ENCODE results near the gene RFLNA.

Gene RFLNA

DNA sequence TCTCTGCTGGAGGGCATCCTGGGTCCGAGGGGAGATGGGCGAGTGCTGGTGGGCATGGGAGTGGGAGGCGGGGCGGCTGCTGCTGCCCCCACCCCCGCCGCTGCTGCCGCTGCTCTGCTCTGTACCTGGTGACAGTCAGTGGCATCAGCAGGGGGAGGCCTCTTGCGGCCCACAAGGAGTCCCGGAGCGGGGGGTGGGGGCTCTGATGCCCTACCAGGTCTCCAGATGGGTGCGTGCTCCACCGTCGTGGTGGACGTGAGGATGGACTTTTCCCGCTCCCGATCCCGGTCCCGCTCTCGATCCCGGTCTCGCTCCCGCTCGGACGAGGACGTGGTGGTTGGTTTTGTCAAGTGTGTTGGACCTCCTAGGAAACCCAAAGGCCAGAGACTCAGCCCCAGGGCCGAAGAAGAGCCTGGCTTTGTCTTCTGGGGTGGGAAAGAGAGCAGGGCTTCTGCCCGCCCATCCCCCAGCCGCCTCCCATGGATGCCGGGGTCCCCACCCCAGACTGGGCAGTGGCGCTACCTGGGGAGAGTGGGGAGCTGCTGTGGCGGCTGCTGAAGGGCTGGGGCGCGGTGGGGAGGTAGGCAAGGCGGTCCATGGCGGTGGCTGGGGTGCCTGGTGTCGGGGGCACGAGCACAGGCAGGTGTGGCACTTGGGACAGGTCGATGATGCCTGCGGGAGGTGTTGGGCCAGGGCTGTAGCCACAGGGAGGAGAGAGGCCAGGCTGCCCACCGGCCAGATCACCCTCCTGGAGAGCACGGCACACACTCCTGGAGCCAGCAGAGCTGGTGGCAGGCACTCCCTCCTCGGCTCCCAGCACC, 45.4 kb downstream of the RFLNA start:
- DNase-seq = no peak

DNA sequence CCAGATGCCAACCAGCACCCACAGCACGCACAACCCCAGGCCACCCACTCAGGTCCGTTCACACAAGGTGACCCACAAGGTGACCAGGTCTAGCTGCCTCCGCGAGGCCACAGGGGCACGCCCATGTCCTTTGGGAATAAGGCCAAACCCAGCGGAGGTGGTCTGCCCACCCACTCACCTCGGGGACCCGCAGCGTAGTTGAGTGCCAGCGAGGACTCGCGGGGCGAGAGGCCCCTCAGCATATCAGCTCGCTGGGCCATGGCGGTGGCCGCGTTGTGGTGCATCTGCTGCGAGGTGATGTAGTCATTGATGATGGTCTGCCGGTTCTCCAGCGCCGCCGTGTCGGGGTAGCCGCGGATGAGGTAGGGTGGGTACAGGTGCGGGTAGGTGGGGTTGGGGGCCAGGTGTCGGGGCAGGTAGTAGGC, 46.8 kb downstream of the RFLNA start:
- DNase-seq = no peak

DNA sequence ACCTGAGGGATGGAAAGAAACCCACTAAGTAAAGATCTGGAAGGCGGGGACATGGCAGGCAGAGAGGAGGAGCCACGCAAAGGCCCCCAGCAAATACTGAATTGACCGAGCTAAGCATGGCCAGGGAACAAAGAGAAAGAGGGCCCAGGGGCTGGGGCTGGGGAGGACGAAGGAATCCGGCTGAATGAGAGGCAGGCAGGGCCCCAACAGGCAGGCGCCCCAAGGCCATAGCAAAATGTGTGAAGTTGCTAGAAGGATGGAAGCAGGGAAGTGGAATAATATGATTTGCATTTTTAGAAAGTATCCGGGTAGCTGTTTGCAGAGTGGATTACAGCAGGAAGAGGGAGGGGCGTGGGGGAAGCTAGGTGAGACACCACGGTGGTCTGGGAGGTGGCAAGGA, 49.1 kb downstream of the RFLNA start:
- no peak for DNase-seq

DNA sequence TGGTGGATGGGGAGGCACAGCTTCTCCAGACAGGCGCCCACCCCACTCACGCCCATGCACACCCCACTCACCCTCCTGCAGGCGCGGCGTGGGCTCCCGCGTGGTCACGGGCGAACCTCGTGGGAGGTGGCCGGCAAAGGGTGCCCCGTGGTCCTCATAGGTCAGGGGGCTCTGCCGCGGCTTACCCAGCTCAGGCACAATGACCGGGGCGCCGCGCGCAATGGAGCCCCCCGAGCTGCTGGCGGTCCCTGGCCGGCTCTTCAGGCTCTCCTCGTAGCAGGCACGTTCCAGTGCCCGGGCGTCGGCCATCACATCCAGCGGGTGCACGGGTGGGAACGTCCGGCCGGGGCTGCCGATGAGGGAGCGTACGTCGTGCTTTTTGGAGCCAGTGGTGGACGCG, 49.6 kb downstream of the RFLNA start:
- DNase-seq = no peak

DNA sequence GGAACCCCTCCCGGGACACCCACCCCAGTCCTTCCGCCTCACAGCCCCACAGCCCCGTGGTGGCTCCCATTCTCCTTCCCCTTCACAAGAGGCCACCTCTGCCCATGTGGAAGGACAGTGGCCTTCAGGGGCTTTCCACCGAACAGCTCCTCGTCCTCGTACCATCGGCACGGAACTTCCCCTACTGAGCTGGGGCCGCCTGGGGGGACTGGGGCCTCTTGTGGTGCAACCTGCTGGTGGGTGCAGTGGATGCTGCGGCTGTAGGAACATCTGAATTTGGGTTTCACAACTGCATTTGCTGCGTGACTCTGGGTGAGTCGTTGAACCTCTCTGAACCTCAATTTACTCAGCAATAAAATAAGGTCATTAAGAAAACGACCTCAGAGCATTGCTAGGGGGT, 50.9 kb downstream of the RFLNA start:
- no peak for DNase-seq

DNA sequence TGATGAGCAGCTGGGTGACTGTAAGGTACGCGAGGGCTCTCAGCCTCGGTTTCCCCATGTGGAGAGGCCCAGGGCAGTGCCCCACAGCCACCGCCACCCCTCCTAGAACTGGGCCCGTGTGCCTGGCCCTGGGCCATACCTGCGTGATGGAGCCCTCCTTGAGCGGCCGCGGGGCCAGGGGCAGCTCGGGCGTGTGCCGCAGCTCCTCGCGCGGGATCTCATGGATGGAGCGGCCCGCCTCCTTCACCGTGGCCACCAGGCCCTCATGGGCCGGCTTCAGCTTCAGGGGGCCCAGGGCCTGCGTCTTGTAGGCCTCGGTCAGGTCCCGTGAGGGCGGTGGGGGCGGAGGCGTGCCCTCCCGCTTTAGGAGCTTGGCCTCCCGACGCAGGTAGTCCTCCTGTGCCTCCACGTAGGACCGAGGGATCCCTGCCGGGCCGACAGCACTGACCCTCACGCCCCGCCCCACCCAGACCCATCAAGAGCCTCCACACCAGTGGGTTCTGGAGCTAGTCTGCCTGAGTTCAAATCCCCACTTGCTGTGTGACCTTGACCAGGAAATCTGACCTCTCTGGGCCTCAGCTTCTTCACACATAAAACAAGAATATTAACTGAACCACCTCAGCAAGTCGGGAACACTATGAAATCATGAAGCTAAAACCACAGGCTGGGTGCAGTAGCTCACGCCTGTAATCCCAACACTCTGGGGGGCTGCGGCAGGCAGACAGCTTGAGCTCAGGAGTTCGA, 51.7 kb downstream of the RFLNA start:
- DNase-seq = no peak

DNA sequence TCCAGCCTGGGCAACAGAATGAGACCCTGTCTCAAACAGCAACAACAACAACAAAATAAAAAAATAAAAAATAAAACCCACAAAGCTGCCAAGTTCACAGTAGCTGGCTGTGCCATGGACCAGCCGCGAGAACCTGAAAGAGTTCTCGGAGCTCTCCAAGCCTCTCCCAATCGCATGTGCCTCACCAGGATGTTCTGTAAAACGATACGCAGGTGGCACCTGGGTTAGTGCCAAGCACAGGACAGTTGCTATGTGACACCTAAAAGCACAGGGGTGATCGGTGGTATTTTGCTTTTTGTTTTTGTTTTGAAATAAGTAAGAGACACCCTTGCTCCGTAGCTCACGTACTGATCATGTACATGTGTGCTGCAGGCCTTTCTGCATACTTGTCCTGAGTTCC, 52.4 kb downstream of the RFLNA start:
- no peak for DNase-seq

DNA sequence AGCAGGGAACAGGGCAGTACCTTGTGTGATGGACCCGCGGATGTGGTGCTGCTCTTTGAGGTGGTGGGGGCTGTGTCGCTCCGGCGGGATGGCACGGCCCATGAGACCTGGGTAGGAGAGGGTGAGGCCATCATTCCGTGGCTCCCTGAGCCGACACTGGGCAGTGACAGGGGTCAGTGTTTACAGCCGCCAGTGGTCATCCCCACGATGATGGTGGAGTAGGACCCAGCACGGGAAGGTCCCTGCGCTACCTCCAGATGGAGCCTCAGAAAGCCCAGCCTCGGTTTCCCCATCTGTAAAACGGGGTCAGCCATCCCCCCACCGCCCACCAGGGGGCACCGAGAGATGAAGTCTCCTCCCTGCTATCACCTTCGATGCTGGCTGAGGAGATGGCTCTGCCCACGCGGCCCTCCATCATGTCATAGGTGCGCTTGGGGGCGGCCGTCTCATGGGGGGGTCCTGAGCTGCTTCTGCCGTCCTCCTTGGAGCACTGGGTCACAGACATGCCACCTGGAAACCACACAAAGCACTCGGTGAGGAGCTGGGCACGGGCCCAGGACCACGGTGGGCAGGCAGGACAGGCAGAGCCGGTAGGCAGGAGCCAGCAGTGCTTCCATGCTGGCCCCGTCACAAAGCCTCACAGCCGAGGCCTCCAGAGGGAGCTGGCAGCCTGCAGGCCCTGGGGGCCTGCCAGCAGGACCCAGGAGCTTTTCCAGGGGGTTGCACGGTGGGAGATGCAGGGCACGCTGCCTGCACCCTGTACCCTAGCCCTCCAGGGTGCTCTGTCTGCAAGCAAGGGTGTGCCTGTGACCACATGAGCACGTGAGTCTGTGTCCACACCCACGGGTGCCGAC, 53.1 kb downstream of the RFLNA start:
- DNase-seq = peak in 1 of 2 donors; percentile 12

DNA sequence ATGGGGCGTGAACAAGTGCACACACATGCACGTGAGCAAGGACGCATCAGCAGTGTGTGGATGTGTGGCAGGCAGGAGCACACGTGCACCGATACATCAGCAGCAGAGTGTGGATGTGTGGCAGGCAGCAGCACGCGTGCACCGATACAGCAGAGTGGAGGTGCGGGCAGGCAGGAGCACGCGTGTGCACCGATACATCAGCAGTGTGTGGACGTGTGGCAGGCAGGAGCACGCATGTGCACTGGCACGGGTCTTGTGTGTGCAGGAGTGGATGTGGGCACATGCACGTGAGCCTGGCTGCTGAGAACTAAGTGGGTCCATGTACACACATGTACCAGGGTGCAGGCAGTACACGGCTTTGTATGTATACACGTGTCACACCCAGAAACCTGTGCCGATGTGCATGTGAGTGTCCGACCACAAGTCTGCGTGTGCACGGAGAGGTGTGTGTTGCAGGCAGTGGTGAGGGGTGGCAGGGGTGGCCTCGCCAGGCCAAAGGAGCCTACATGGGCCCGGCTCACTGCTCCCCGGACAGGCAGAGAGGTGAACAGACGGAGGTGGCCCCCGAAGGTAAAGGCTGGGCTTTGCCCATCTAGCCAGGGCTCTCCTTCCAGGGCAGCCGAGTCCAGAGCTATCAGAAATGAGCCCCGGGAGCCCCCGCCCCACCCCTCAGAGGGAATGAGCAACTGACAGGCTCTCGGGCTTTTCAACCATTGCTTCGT, 53.9 kb downstream of the RFLNA start:
- no peak for DNase-seq

DNA sequence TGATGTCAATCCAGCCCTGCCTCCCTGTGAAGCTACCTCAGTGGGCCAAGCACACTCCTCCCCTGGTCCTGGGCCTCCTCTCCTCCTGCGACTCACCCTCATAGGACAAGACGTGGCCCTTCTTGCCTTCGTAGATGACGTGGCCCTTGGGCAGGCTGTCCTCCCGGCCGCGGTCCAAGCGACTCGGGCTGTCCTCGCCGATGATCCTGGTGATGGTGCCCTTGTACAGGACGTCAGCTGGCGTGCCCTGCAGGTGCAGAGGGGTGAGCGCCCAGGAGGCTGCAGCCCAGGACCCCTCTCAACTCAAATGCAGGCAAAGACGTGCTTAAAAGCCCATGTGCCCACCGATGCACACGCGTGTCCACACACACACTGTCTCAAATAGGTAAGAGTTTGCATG, 55.6 kb downstream of the RFLNA start:
- no peak for DNase-seq

DNA sequence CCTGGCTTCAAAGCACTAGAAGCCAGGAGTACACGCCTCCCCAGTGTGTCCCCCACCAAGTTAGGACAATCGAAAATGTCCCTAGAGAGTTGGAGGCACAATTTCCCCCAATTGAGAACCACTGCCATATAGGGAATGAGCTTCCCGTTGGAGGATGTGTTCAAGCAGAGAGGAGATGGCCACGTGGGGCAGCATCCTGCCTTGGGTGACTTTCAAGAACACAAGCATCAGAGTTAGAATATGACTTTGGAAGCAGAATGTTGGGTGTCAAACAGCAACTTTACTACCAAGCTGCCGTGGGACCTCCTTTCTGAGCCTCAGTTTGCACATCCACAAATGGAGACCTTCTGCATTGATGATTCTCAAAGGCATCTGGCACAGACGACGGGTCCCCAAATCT, 56.5 kb downstream of the RFLNA start:
- no peak for DNase-seq

DNA sequence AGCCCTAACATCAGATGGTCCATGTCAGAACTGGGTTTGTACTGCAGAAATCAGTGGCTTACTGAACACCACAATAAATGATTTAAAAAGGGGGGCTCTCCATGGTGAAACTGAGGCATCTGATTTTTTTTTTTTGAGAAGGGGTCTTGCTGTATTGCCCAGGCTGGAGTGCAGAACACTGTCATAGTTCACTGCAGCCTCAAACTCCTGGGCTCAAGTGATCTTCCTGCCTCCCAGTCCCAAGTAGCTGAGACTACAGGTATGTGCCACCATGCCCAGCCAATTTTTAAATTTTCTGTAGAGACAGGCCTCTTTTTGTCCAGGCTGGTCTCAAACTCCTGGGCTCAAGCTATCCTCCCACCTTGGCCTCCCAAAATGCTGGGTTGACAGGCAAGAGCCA, 57.4 kb downstream of the RFLNA start:
- DNase-seq = no peak

DNA sequence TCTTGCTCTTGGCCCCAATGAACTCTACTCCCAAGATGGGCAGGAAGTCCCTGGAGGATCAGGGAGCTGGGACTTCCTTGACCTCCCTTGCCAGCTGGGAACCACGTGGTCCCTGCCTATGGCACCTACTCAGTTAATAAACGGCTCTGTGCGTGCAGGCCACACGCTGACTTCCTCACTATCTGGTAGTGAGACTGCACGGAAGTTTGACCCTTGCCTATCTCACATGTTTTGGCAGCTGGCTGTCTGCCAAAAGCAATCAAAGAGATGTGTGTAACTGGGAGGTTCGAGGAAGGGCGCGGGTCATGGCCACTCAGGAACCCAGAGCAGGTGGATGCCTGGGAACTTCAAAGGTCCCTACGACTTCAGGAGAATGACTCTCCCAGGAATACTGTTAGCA, 57.9 kb downstream of the RFLNA start:
- DNase-seq = no peak

DNA sequence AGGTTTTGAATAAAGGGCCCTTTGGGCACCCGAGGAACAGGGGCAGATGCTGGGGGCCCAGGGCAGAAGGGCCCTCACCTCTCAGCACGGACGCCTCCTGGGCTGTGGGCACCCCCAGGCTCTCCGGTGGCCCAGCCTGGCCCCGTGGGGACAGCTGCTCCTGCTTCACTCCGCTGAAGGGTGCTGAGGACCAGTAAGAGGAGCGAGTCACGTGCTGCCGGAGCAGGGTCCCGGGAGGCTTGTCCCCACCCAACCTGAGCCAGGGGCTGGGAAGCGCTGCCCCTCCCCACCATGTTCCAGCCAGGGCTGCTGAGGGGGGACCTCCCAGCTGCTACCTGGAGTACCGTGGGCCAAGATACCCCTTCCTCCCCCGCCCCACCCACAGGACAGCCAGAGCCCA, 59.5 kb downstream of the RFLNA start:
- no peak for DNase-seq

DNA sequence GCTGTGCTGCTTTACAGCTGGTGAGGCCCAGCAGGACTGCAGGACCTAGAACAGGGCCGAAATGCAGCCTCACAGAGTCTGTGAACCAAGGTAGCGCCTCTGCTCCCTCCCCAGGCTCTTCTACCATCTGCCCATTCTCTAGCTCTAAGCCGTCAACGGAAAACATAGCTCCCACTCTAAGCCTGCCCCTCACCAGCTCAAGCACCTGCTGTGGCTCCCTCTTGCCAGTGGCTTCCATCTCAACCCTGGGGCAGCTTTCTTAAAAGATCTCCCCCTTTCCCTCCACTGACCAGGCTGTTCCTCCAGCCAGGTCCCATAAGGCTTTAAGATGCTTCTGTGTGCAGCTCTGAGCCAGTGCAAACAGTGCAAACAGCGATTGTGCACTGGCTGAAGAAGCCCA, 61.3 kb downstream of the RFLNA start:
- no peak for DNase-seq

DNA sequence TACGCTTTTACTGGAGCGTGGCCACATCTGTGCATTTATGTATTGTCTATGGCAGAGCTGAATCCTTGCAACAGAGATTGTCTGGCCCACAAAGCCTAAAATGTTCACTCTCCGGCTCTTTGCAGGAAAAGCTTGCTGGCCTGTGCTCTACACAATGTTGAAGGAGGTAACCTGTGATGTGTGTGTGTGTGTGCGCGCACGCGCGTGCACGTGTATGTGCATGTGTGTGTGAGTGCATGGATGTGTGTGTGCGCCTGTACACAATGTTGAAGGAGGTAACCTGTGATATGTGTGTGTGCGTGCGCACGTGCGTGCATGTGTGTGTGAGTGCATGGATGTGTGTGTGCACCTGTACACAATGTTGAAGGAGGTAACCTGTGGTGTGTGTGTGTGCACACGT, 62.7 kb downstream of the RFLNA start:
- DNase-seq = no peak

DNA sequence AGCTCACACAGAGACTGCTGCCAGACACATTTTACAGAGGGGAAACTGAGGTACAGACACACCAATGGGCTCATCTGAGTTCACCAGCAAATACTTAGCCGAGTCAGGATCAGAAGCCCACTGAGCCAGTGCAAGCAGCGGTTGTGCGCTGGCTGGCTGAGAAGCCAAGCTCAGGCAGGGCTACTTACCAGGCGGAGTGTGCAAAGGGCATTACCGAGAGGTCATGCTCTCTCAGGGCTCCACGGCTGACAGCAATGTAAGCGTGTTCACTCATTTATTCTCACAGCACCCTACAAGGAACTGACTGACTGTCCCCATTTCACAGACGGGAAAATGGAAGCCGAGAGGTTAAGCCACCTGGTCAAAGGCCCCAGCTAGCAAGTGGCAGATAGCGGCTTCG, 63.7 kb downstream of the RFLNA start:
- no peak for DNase-seq

DNA sequence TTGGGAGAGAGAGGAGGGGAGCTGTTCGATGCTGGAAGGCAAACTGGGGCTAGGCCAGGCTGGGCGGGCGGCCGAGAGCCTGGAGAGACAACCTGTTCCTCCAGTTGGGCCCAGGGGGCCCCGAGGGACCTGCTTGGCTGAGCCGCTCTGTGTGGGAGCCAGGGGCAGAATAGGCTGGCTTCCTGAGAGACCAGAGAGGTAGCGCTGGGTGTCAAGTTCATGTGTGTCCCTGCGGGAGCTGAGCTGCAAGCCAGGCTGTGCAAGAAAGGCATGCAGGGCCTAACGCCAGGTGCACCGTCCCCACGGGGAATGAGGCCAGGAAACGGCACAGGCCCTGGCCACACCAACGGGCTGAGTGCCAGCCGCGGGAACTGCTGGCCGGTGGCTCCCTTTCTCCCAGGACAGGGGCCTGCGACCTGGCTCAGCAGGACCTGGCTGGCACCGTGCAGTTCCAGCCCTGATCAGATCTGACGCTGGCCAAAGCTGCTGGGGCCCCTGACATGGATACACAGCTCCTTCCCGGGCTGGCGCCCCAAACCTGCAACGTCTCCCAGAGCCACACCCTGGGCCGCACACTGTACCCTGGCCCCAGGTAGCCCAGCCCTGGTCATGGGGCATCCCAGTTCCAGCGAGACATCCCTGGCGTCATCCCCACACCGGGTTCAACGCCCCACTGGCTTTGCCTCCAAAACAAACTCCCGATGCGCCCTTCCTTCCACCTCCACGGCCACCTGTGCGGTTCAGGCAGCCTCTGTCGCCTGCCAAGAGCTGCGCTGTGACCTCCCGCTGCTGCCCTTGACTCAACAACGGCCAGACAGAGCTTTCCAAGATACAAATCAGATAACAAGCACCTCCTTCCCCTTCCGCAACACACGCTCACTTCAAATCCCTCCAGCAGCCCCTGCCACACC, 65.0 kb downstream of the RFLNA start:
- DNase-seq = no peak

DNA sequence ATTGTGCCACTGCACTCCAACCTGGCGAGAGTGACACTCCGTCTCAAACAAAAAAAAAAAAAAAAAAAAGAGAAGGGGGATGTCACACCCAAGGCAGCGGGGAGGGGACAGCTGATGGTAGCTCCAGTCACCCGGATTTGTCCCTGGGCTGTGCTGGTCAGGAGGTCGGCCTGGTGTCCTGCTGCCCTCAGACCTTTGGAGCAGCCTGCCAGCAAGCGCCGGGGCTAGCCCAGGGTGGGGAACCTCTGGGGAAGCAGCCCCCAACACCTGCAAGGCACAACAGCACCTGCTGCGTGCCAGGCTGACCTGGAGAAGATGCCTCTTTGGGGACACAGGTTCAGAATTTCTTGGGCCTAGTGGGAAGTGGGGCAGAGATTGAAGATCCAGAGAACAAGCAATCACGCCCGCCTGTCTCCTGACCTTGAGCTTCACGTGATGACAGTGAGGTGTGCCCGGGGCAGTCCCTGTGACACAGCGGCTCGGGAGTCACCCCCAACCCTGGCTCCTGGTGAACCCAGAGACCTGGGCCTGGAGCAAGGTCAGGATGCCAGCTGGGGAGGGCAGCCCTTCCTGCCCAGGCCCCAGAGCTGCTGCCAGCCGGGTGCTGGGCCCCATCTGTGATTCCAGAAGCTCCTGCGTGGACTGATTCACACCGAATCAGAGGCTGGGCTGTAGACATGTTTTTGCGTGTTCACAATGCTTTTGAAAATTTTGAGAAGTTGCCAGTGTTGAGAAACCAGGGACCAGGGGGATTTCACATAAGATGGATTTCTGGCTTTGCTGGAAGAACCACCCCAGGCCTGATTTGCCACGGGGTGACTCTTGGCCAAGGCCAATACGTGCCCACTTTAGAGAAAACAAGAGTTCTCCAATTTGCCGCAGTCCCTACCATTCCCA, 66.4 kb downstream of the RFLNA start:
- DNase-seq = no peak

DNA sequence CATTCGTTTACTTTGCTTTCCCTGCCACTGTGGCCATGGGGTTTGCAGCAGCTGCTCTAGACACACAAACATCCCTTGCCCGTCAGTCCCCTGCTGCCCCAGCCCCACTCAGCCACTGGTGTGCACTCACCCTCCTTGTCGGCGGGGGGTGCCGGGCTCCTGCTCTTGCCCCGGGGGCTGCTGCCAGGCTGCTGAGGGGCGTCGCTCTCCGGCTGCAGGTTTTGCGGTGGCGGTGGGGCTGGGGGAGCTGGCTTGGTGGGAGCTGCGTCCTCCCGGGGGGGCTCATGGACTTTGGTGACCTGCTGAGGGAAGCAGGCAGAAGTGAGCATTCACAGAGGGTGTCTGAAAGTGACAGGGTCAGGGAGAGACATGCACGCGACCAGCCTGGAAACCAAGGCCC, 67.1 kb downstream of the RFLNA start:
- no peak for DNase-seq

Data from CD4-positive, alpha-beta T cell treated with Interferon alpha-2 for 1 hour (primary cell).